GM12875 (cell line): ENCODE data around the gene FKBP1C.

Source experiments
- H3K4me3 ChIP-seq: one replicate; pipeline ENCODE4 v1.5.1; 2011; ENCODE audit warnings: low read depth, low read length, control low read depth
- TF ChIP-seq, protein P1 (sequence below): IDR thresholded peaks from 2 replicates; pipeline ENCODE4 v1.5.1; 2011; ENCODE audit warnings: low read depth, mild to moderate bottlenecking, control low read depth, inconsistent platforms, low read length, moderate library complexity, borderline replicate concordance; ENCODE audit not compliant: insufficient read depth

FKBP1C gene

DNA sequence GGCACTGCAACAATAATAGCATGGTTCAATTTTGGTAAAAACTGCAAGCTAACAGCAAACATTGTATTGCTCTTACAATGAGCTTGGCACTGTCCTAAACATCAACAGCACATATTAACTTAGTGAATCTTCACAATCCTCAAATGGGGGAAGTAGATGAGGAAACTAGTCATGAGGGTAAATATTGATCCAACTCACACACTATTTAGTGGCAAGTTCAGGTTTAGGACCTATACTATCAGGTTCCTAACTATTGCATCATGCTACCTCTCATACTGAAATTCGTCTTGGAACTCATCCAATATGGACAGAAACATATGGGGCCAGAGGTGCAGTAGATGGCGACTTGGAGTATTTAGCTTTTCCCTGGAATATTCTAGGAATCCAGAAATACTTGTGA is 34.2 kb downstream of the FKBP1C start:
- TF ChIP-seq, protein P1, sequence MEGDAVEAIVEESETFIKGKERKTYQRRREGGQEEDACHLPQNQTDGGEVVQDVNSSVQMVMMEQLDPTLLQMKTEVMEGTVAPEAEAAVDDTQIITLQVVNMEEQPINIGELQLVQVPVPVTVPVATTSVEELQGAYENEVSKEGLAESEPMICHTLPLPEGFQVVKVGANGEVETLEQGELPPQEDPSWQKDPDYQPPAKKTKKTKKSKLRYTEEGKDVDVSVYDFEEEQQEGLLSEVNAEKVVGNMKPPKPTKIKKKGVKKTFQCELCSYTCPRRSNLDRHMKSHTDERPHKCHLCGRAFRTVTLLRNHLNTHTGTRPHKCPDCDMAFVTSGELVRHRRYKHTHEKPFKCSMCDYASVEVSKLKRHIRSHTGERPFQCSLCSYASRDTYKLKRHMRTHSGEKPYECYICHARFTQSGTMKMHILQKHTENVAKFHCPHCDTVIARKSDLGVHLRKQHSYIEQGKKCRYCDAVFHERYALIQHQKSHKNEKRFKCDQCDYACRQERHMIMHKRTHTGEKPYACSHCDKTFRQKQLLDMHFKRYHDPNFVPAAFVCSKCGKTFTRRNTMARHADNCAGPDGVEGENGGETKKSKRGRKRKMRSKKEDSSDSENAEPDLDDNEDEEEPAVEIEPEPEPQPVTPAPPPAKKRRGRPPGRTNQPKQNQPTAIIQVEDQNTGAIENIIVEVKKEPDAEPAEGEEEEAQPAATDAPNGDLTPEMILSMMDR: no peak
- no peak overlapping the region for H3K4me3 ChIP-seq

GRCh38 chr6:63245909-63246308 is 34.6 kb downstream of the FKBP1C start:
- TF ChIP-seq, protein P1: no peak
- H3K4me3 ChIP-seq: no peak overlapping the region

DNA sequence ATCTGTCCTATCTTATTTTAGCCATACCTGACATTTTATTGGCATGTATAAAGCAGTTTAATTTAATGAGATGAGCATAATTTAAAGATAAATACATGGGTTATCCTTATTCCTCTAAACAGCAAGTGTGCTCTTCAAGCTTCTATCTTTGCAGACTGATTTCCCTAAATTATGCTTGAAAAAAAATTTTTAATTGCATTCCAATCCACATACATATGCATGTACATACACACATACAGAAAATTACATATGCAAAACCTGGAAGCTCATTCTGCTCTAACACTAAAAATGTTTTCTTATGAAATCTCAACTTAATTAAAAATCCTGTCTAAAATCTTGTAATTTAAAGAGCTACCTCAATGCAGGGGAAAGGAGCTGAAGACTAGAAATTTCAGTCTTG is 35.3 kb downstream of the FKBP1C start:
- TF ChIP-seq, protein P1: no peak
- no peak overlapping the region for H3K4me3 ChIP-seq

GRCh38 chr6:63249875-63250482 is 38.7 kb downstream of the FKBP1C start:
- no peak overlapping the region for H3K4me3 ChIP-seq
- TF ChIP-seq, protein P1: no peak

- H3K4me3 ChIP-seq: no peak overlapping the region
- TF ChIP-seq, protein P1: no peak
Observed at GRCh38 chr6:63259153-63259552, 47.9 kb downstream of the FKBP1C start.

- TF ChIP-seq, protein P1: no peak
- no peak overlapping the region for H3K4me3 ChIP-seq
Observed at GRCh38 chr6:63261820-63262219, 50.6 kb downstream of the FKBP1C start.
